Stimulated activated CD4-positive, alpha-beta T cell treated with anti-CD3 and anti-CD28 coated beads, Interleukin-1b, Interleukin-23, amount 100 ng/mL, for 24 hours (primary cell): ENCODE data around the gene TRIM21.
"Not testable (repeated sequence)": the region's sequence is repeated elsewhere in the genome, so short reads cannot be mapped to it uniquely, and the experiment has no call there.

Experiments used
- DNase-seq, 4 experiments: peaks; one replicate each; pipeline ENCODE4 v3.0.0-alpha.2; 2020; ENCODE audit warnings: low read depth in 4 of 4, low spot score in 1 of 4

TRIM21 gene

DNA sequence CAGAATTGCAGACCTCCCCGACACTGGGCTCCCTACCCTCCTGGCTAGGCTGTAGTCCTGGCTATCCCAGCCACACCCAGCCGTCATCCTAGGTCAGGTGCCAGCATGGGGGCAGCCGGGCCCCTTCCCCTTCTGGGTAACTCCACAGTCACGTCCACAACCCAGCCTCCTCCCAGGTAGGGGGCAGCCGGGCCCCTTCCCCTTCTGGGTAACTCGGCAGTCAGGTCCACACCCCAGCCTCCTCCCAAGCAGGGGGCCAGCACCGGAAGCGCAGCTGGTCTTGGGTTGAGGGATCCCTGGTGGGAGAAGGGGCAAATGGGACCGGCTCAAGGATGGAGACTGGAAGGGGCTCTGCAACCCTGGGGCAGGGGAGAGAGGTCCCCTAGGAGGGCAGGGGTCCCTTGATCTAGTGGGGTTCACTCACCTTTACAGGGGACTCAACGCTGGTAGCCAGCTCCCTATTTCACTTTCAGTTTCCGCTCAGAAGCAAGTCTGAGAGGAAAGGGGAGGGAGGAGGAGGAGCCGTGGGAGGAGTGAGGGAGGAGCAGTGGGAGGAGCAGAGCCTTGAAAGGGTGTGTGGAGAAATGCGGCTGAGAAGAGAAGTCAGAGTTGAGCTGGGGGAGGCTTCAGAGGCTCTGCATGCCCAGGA, at the start of gene TRIM21:
TSS of gene TRIM21 (minus strand) at position 494 of the 649 bp plus-strand sequence. CDS start 3,293 bp downstream, outside the sequence.
- peak; percentile 60 to 82 (median 76) for DNase-seq

- DNase-seq: no peak
Observed at GRCh38 chr11:4441515-4441914, 48.0 kb upstream of the TRIM21 start.

DNA sequence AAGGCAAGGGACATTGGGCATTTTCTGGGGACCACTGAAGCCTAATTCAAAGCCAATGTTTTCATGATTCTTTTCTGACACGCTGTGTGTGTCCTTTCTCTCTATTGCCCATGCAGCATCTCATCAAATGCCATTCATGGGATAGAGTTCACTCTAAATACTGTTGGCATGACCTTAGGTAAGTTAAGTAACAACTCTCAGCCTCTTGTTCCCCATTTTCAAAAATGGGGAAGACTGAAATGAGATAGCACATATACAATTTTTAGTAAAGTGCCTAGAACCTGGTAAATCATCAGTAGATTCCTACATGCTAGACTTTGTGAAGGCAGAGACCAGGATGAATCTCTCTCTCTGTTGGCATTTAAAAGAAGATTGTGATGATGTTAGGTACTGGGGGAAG, 42.9 kb upstream of the TRIM21 start:
- no peak for DNase-seq

GRCh38 chr11:4433856-4434255, 40.4 kb upstream of the TRIM21 start:
- no peak for DNase-seq

DNA sequence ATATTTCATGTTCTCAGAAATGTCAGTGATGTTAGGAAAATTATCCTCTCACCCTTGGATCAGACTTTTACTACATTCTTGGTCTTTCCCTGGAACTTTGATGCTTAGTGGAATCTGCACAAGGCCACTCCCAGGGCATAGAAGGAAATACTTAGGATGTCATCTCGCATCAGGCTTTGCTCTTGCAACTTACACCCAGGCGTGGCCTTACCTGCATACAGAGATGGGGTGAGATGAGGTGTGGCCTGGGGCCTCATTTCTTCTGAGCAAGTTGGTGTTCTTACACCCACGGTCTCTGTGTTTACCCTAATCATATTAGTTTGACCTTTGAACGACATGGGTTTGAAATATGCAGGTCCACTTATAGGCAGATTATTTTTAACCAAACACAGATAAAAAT, 36.5 kb upstream of the TRIM21 start:
- DNase-seq: no peak

DNA sequence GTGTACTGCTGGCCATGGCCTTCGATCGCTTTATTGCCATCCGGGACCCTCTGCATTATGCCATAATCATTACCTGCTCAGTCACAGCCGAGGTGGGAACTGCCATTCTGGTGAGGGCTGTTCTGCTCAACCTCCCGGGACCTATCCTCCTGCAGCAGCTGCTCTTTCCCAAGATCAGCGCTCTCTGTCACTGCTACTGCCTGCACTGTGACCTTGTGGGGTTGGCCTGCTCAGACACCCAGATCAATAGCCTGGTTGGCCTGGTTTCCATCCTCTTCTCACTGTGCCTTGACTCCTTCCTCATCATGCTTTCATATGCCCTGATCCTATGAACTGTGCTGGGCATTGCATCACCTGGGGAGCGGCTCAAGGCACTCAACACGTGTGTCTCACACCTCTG, 24.9 kb upstream of the TRIM21 start:
- DNase-seq: no peak

DNA sequence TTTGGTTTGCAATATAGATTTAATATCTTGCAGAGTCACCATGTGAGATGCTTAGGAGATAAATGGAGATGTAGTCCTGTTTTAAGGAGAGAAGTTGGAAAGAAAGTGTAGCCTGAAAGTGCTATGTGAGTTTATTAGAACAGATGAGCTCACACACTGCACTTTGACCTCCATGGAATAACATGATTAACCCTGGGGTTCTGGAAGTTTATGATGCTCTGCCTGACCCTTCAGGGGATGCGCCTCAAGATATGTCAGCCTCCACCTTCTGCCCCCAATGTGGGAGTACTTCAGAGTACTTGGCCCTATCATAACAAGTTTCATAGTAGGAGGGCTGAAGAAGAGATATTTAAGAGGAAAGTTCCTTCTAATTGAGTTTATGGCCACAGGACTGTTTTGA, 23.3 kb upstream of the TRIM21 start:
- DNase-seq: no peak

DNA sequence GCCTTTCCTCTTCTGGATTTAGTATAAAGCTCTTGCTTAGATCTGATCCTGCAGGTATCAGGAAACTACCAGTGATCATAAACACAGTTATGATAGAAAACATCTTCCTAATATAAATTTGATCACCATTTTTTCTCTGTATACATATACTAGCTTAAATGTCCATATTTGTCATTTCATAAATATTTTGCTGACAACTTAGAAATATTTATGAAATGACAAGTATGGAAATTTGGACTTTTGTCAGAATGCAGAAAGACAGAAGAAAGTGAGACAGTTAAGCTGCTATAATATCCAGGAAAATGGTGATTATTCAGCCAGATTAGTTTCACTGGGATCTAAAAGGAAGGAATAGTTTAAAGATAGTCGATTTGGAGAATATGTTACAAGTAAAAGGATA, 22.8 kb upstream of the TRIM21 start:
- no peak for DNase-seq

- not testable (repeated sequence) for DNase-seq
Observed at GRCh38 chr11:4406206-4406605, 12.7 kb upstream of the TRIM21 start.

DNA sequence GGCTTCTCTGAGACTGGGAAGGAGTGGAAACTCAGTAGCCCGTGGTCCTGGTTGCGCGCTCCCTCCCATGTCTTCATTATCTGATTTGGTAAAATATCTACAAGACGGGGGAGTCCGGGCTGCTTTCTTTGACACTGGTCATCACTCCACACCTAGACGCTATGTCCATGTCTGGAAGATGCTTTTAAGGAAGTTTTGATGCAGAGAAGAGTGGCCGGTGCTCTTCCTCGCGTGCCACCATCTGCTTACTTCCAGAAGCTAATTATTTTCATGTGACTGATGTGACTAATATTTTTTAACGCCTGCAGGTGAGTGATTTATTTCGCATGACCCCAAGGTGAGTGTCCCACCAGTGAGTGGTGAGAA, 339 bp upstream of the TRIM21 start:
- DNase-seq: no peak

DNA sequence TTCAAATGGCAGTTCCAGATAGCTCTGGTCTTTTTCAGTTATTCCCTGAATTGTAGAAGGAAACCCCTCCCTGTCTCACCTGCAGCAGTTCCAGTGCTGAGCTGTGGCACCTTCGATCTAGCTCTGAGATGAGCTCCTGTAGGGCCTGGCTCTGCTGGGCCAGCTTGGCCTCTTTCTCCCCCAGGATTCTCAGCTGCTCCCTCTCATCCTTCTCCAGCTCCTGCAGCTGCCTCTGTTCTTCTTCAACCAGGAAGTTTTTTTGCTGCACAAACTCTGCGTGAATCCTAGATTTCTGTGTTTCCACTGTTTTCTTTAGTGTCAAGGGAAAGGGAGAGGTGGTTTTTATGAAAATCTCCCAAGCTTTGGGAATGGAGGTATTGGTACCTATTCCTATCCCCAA, 5.3 kb downstream of the TRIM21 start:
- no peak for DNase-seq

DNA sequence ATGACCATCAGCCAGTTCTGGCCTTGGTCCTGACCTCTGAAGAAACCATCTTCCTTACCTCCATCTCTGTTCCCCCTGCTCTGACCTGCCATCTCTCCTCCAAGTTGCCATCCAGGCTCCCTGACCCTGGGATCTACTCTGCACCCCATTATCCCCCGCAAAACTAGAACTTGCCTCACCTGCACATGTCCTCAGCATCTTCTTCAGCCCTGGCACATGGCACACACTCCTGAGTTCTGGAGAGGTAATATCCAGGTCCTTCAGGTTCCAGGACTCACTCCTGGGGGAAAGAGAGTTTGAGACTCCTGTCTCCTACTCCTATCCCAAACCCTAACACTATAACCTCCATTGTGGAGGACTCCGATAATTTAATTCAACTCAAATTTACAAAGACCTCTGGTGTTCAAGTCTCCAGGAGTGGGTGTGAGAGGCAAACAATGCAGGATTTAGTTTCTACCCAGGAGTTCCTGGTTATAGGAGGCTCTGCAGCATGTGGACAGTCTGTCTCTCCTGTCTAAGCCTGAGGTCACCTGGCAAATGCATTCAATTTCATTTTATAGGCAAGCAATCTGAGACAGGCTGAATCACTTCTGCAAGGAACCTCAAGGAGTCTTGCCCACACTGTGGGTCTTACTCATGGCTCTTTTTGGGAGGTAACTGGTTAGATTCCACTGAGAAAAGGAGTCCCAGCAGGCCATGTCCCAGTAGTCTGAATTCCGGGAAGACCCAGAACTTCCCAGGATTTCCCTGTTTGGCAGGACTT, 7.3 kb downstream of the TRIM21 start:
- no peak for DNase-seq

DNA sequence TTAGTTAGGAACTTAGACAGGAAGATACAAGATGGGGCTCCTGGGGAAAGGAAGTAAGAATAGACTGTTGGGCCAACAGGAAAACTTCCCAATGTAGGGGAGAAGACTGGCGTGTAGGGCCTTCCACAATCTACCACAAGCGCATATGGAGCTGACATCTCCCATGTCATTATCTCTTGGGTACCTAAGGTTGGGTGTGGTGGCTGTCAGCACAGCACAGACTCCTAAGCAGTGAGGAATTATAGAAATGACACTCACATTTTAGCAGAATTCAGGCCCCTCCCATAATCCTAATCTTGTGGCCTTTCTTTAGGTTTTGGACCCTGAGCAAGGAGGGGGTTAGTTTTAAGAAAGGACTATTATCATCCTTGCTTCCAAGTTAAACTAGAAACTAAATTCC, 11.6 kb downstream of the TRIM21 start:
- no peak for DNase-seq

DNA sequence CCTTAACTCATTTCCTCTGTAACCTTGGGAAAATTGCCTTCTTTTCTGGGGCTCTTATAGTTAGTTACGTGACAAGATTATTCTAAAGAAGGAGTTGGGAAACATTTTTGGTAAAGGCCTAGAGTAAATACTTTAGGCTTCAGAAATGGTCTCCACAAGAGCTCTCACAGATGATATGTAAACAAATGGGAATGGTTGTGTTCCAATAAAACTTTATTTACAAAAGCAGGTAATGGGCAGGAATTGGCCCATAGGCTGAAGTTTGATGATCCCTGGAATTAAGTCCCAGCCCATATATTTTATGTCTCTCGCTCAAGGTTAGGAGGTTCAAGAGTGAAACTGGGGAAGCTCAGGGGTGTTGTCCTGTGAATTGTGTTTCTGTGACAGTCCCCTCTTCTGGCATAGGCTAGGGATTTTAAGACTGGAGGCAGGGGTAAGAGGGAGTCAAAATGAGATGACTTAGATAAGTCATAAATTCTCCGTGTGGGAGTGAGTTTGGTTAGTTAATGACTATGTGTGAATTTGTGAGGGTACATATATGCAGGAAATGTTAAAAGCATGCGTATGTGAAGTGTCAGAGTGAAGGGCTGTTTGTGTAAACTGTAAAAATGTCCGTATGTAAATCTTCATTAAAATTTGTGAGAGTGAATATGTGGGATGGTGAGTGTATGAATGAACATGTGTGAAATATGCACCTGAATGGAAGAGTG, 17.9 kb downstream of the TRIM21 start:
- no peak for DNase-seq

DNA sequence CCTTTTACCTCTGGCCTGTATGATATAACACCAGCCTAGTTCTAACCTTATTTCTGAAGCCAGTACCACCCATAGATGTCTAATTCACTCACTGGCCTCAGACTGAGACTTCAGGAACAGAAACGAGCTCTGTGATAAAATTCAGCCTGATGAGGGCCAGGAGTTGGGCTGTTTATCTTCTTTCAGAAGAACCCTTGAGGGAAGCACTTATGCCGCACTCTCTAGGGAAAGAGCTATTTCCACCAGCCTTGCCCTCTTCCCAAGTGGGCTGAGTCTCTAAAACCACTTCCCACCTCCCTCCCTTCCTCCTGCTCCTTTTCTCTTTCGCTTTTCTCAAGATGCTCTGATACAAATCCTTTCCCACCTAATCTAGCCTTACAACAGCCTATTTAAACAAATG, 23.3 kb downstream of the TRIM21 start:
- no peak for DNase-seq

DNA sequence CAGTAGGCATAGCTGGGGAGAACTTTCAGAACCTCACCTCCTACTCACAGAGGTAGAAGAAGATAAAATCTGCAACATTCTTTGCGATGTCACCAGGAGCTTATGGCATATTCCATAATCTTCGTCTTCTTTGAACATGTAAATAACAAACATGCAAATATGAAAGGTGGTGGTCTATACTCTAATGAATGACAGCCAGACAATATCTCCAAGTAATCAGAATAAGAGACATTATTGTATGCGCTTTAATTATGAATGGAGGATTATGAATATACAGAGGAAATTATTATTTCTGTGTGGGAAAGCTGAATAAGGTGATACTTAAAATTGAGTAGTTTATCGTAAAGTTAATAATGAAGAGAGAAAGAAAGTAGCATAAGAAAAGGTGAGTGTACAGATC, 25.2 kb downstream of the TRIM21 start, which contains the start of gene OR52B4:
TSS of gene OR52B4 (minus strand) at position 101 of the 400 bp plus-strand sequence. CDS start at position 10, 91 bp downstream.
- no peak for DNase-seq

DNA sequence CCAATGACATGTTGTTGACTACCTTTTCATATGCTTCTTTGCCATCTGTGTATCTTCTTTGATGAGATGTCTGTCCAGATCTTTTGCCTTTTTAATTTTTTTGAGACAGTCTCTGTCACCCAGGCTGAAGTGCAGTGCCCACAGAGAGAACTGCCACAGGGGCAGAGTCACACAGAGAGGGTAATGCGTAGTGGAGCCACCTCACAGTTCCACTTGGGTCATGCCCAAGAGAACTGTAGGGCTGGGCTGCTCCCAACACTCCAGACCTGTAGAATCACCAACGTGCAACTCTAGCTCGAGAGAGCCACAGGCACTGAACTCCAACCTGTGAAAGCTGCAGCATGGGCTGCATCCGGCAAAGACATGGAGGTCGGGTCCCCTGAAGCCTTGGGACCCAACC, 45.4 kb downstream of the TRIM21 start:
- not testable (repeated sequence) for DNase-seq

- DNase-seq: not testable (repeated sequence)
Observed at GRCh38 chr11:4345366-4345765, 48.1 kb downstream of the TRIM21 start.
